ENCODE results near the gene CD109. TPM values are rescaled to one million over a fixed set of nuclear protein-coding genes. Genes with fewer than 3 reads are reported as not detected.

Gene CD109
- total RNA-seq (2022; extraction: Qiagen RNA extraction; ENCODE audit: low read depth) = 25.3 to 58.2 TPM (median 50.4 TPM) in 5 replicates

DNA sequence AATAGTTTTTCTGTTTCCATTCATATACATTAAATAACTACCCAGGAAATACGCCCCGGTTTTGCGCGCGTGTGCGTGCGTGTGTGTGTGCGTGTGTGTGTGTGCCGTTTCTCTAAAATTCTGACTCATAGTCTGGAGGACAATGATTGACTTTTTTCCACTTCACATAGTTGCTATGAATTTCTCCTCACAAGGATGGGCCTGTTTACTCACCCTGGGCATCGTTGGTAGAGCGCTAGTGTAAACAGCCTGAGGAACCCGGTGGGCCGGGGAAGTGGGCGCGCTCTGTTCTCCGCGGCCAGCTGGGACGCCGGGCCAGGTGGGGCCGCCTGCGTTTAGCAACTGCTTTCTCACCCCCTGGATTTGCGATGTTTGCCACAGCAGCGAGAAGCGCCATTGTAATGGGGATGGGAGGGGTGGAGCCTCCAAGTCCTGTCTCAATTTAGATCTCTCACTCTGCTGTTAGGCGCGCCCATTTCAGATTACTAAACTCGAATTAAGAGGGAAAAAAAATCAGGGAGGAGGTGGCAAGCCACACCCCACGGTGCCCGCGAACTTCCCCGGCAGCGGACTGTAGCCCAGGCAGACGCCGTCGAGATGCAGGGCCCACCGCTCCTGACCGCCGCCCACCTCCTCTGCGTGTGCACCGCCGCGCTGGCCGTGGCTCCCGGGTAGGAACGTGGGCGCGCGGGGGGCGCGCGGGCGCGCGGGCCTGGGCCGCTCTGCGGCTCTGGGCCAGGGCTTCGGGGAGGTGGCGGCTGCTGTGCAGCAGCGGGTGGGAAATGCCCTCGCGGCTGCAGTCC lies at the start of gene CD109:
Gene CD109 (plus strand): TSS at position 585 of the 803 bp plus-strand sequence. CDS start 13 bp downstream, at position 598.

DNA sequence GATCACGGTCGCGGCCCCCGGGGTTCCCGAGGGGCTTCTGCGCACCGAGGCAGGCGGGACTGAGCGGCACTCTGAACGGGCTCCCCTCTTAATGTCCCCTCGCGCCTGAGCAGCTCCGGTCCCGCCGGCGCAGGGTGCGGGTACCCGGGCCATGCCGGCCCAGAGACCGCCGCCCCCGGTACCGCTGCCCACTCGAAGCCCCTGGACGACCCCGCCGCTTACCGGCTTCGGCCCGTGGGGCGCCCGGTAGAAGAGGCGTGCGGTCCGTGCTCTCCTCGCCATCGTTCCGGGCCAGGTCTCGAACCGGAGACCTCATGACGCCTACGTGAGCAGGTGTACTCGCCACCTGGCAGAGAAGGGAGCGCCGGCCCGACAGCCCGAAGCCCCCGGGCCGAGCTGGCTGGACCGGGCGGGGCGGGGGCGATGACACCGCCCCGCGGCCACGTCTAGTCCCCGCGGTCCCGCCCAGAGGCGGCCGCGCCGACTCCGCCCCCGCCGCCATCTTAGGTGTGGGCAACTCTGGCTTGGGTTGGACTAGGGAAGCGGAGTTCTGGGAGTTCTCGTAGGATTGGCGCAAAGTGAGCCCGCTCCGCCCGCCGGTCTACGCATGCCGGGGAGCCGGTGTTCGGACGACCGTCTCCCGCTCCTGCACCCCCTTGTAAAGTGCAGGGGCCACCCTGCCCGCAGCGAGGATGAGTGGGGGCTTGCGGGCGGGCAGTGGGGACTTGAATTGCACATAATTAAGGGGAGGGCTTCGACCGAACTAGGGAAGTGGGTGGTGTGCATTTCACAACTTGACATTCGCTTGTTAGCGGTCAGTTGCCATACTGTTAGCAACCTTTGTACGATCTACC lies 42.2 kb upstream of the CD109 start, which contains the start of gene SLC17A5:
Gene SLC17A5 (minus strand): TSS at position 422 of the 854 bp plus-strand sequence. CDS start 106 bp downstream, at position 316.

Other genes starting within 250 kb of the CD109 start
- 4.4 to 5.4 TPM (median 5.0 TPM) in 5 replicates for gene CGAS, start 243.9 kb upstream of the CD109 start, total RNA-seq (2022; extraction: Qiagen RNA extraction; ENCODE audit: low read depth)
- gene MTO1, start 234.5 kb upstream of the CD109 start, total RNA-seq (2022; extraction: Qiagen RNA extraction; ENCODE audit: low read depth) = 9.2 to 13.4 TPM (median 10.9 TPM) in 5 replicates
- gene EEF1A1, start 175.2 kb upstream of the CD109 start, total RNA-seq (2022; extraction: Qiagen RNA extraction; ENCODE audit: low read depth) = 7,428 to 9,534 TPM (median 7,671 TPM) in 5 replicates
- 7.9 to 13.8 TPM (median 12.0 TPM) in 5 replicates for gene SLC17A5, start 42.2 kb upstream of the CD109 start, total RNA-seq (2022; extraction: Qiagen RNA extraction; ENCODE audit: low read depth)

All from A549 treated with ZK216348 at 1 μM for 4 hours (cell line).